Panc1 (cell line): Measurements from ENCODE around the gene STK25. TPM values are rescaled to one million over a fixed set of nuclear protein-coding genes. Genes with fewer than 3 reads are reported as not detected.

Experiments used
- ATAC-seq: fragments of 200-7000 bp; cut with Tn5 transposase; 2 replicates; pipeline ENCODE4 v1.9.1; 2020; ENCODE audit warnings: mild to moderate bottlenecking, moderate library complexity
- BruUV-seq: library from RNA; stranded (reverse); fragments of 400-500 nt; replicated peaks from 2 replicates; lab custom pipeline; 2021; lab: Mats Ljungman, UMichigan
- CTCF ChIA-PET: fragments of 300-600 bp; sonication (Branson Sonifier 250); formaldehyde crosslinking; loops from one replicate; lab custom pipeline; 2022; ENCODE audit warnings: antibody characterized with exemption; lab: Charles Lee
- POLR2A ChIA-PET: fragments of 300-600 bp; sonication (Branson Sonifier 250); formaldehyde crosslinking; loops from one replicate; lab custom pipeline; 2022; ENCODE audit warnings: antibody characterized with exemption; lab: Charles Lee
- DNase-seq: peaks from one replicate; pipeline ENCODE4 v3.0.0-alpha.2; 2010; ENCODE audit warnings: low read depth, low spot score
- H3K27ac ChIP-seq: 2 replicates; pipeline ENCODE4 v1.5.1; 2011; ENCODE audit warnings: mild to moderate bottlenecking, low read length, inconsistent platforms
- H3K27me3 ChIP-seq: fragments of 200-500 bp; sonication (Bioruptor generic); 2 replicates; pipeline ENCODE4 v1.6.0; 2014; ENCODE audit warnings: low read length, inconsistent platforms; ENCODE audit not compliant: control insufficient read depth, insufficient read depth
- H3K36me3 ChIP-seq: fragments of 200-500 bp; sonication (Bioruptor generic); 2 replicates; pipeline ENCODE4 v1.5.1; 2014; ENCODE audit warnings: inconsistent platforms, mild to moderate bottlenecking, low read length, moderate library complexity; ENCODE audit not compliant: control insufficient read depth, insufficient read depth
- H3K4me1 ChIP-seq: 2 replicates; pipeline ENCODE4 v1.5.1; 2011; ENCODE audit warnings: inconsistent platforms, mild to moderate bottlenecking, low read length, moderate library complexity; ENCODE audit not compliant: control insufficient read depth, insufficient read depth
- H3K4me3 ChIP-seq, 2 experiments: 2 replicates each; pipeline ENCODE4 v1.5.1; 2011 to 2012; ENCODE audit warnings: low read depth in 2 of 2, low read length in 2 of 2, mild to moderate bottlenecking in 2 of 2, inconsistent platforms in 1 of 2, moderate library complexity in 1 of 2
- H3K9me3 ChIP-seq: fragments of 200-500 bp; sonication (Bioruptor generic); 2 replicates; pipeline ENCODE4 v1.5.1; 2014; ENCODE audit warnings: low read depth, mild to moderate bottlenecking, inconsistent platforms, low read length, moderate library complexity; ENCODE audit not compliant: control insufficient read depth, insufficient read depth
- CTCF ChIP-seq: fragments of 450-650 bp; IDR thresholded peaks from 2 replicates; pipeline ENCODE4 v1.5.1; 2017; ENCODE audit warnings: mild to moderate bottlenecking
- POLR2AphosphoS5 ChIP-seq: IDR thresholded peaks from 2 replicates; pipeline ENCODE4 v1.6.1; 2012; ENCODE audit warnings: mild to moderate bottlenecking, low read depth, low read length, moderate library complexity
- REST ChIP-seq, 2 experiments: IDR thresholded peaks; 2 replicates each; pipeline ENCODE4 v1.6.1; 2011 to 2012; ENCODE audit warnings: low read depth in 2 of 2, control low read depth in 1 of 2, low read length in 1 of 2, mild to moderate bottlenecking in 1 of 2, moderate library complexity in 1 of 2; ENCODE audit not compliant: insufficient read depth in 1 of 2
- SIN3A ChIP-seq: IDR thresholded peaks from 2 replicates; pipeline ENCODE4 v1.6.1; 2012; ENCODE audit warnings: low read depth, mild to moderate bottlenecking, low read length, moderate library complexity, borderline replicate concordance; ENCODE audit not compliant: insufficient read depth
- TCF7L2 ChIP-seq: IDR thresholded peaks from 2 replicates; pipeline ENCODE4 v1.6.1; 2011; ENCODE audit warnings: mild to moderate bottlenecking, low read depth, low read length, inconsistent platforms
- in situ Hi-C: cut with HindIII; loops from 2 replicates; pipeline ENCODE4 v1.10.0; 2016; ENCODE audit warnings: low sequenced_read_pairs, low pct_unique_long_range_greater_than_20kb
- intact Hi-C: fragments of 100-400 bp; cut with micrococcal nuclease; formaldehyde crosslinking; loops from one replicate; pipeline ENCODE4 v1.10.0; 2022; ENCODE audit not compliant: unreplicated experiment
- total RNA-seq: library from RNA; stranded (reverse); gene quantifications from one replicate; pipeline ENCODE4 v1.2.1, GENCODE V29; 2021; ENCODE audit not compliant: unreplicated experiment

The STK25 gene
- total RNA-seq, 1 experiment from 2014 or later: 195 TPM

GRCh38 chr2:241496003-241496707, 12.2 kb downstream of the STK25 start:
- H3K9me3 ChIP-seq: no peaks in the 10 kb centered on the region
- ATAC-seq: no peak
- BruUV-seq: no TSS peak

More at GRCh38 chr2:241496003-241496707, 12.2 kb downstream of the STK25 start:
- intact Hi-C loops: no loop called here
- ChIA-PET CTCF (no interaction called here), POLR2A (no interaction called here)
- Histone ChIP-seq H3K36me3 (no peaks in the 10 kb centered on the region), H3K27me3 (no peaks in the 10 kb centered on the region), H3K4me3 (no peak overlapping the region), H3K27ac (no peak overlapping the region), H3K4me1 (no peaks in the 10 kb centered on the region)
- no peak for DNase-seq
- TF ChIP-seq TCF7L2 (no peak), REST (IDR thresholded peaks at IDR 0.05; ENCODE audit: insufficient read depth in 1 of 2, low read depth in 2 of 2, low read length in 1 of 2) (no peak), CTCF (no peak), POLR2AphosphoS5 (no peak), SIN3A (no peak)
- in situ Hi-C loops: no loop called here
